ENCODE results near the gene AMOTL1.

GRCh38 chr11:94747146-94747545 lies 21.0 kb upstream of the AMOTL1 start:
- no peak for TF ChIP-seq GATA2 (IDR thresholded peaks at IDR 0.05; ENCODE audit: low read depth, low read length)
- TF ChIP-seq GATA3 (IDR thresholded peaks at IDR 0.05; ENCODE audit: low read depth, low read length) = no peak

All from SH-SY5Y (cell line).